Measurements from ENCODE around the gene ZNF132.

Gene ZNF132

DNA sequence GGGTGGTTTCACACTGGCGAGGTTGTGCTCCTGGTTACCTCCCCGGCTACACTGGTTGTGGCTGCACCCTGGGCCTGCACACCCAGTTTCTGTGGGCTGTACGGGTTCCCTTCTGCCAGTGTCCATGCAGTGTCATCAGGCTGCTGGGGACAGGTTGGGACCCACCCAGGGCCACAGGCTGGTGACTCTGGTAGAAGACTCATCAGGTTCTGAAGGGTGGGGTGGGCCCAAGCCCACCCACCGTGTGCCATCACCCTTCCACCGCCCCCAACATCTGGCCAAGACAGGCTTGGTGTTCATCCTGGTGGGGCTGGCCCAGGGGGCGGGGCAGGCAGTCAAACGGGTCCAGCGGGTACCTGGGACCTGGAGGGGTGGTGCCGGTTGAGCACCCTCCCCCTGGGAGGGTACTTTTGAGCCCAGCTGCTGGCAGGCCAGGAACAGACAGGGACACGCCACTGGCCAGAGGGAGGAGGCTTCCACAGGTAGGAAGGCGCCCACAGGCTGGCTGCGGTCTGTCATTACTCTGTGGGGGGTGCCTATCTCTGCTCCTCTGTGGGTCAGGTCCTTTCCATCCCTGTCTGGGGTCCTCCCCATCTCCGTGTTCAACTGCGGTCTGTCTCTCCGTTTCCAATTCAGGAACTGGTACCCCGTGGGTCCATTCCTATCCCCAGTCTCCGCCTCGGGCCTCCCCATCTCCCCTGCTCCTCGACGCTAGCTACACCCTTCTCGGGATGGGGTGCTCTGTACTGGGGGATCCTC, 44.6 kb downstream of the ZNF132 start, which contains the start of gene RNF225:
Gene RNF225, plus strand, starts transcription at position 437 of the 759 bp plus-strand sequence. CDS start 434 bp downstream, outside the sequence.
- ChIA-PET CTCF (interaction anchor here (0.5 to 0.6 kb wide), 2 partner anchors 74 to 185 kb away, joined by 3 read pairs; no protein-coding TSS in a partner anchor), POLR2A (interaction anchor here (1.1 to 2.1 kb wide), 4 partner anchors 13 to 126 kb away, joined by 3 to 7 read pairs (median 4); partner anchors contain the start of genes ZNF497 and ZNF584)
- Histone ChIP-seq H3K4me3 (ENCODE audit: low read depth, low read length) (no peak within 1 kb of the TSS), H3K27ac (ENCODE audit: extremely low read depth, low read depth, low read length) (no peak within 1 kb of the TSS), H3K36me3 (ENCODE audit: control insufficient read depth in 2 of 2, insufficient read depth in 1 of 2, low read length in 2 of 2) (peaks cover 42 to 57% of the 10 kb centered on the region in 2 experiments), H3K9me3 (ENCODE audit: control insufficient read depth, insufficient read depth, low read depth, low read length) (no peaks in the 10 kb centered on the region), H3K4me1 (ENCODE audit: control insufficient read depth, insufficient read depth, low read length) (no peaks in the 10 kb centered on the region)
- TF ChIP-seq ZEB2 (tag by site-specific recombination; IDR thresholded peaks at IDR 0.05) (no peak), ZBTB7A (tag by site-specific recombination; IDR thresholded peaks at IDR 0.05; ENCODE audit: low read depth) (no peak), HOXA7 (CRISPR knock-in tag; IDR thresholded peaks at IDR 0.05; ENCODE audit: borderline replicate concordance) (no peak), BCL11B (tag by site-specific recombination; IDR thresholded peaks at IDR 0.05; ENCODE audit: low read depth) (no peak), ZNF23 (tag by site-specific recombination; IDR thresholded peaks at IDR 0.05; ENCODE audit: borderline replicate concordance) (no peak), ZNF645 (tag by site-specific recombination; IDR thresholded peaks at IDR 0.05) (no peak), ZNF560 (tag by site-specific recombination; IDR thresholded peaks at IDR 0.05; ENCODE audit: borderline replicate concordance) (no peak), ZNF76 (tag by site-specific recombination; IDR thresholded peaks at IDR 0.05; ENCODE audit: borderline replicate concordance, low read depth) (no peak), IKZF3 (tag by site-specific recombination; IDR thresholded peaks at IDR 0.05) (0 out of 2 replicates have a peak, but pooled peaks have one; percentile 45), ZNF580 (tag by site-specific recombination; IDR thresholded peaks at IDR 0.05) (no peak), SETDB1 (IDR thresholded peaks at IDR 0.05; ENCODE audit: insufficient read length, low read length) (no peak), ZNF555 (tag by site-specific recombination; conservative IDR thresholded peaks at IDR 0.05) (no peak), ZNF792 (tag by site-specific recombination; IDR thresholded peaks at IDR 0.05) (no peak), TCF7L2 (IDR thresholded peaks at IDR 0.05; ENCODE audit: borderline replicate concordance, low read depth, low read length) (no peak)
- TF ChIP-seq, protein P1, sequence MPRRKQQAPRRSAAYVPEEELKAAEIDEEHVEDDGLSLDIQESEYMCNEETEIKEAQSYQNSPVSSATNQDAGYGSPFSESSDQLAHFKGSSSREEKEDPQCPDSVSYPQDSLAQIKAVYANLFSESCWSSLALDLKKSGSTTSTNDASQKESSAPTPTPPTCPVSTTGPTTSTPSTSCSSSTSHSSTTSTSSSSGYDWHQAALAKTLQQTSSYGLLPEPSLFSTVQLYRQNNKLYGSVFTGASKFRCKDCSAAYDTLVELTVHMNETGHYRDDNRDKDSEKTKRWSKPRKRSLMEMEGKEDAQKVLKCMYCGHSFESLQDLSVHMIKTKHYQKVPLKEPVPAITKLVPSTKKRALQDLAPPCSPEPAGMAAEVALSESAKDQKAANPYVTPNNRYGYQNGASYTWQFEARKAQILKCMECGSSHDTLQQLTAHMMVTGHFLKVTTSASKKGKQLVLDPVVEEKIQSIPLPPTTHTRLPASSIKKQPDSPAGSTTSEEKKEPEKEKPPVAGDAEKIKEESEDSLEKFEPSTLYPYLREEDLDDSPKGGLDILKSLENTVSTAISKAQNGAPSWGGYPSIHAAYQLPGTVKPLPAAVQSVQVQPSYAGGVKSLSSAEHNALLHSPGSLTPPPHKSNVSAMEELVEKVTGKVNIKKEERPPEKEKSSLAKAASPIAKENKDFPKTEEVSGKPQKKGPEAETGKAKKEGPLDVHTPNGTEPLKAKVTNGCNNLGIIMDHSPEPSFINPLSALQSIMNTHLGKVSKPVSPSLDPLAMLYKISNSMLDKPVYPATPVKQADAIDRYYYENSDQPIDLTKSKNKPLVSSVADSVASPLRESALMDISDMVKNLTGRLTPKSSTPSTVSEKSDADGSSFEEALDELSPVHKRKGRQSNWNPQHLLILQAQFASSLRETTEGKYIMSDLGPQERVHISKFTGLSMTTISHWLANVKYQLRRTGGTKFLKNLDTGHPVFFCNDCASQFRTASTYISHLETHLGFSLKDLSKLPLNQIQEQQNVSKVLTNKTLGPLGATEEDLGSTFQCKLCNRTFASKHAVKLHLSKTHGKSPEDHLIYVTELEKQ (tag by site-specific recombination; IDR thresholded peaks at IDR 0.05; ENCODE audit: borderline replicate concordance) = no peak
- TF ChIP-seq, protein P2, sequence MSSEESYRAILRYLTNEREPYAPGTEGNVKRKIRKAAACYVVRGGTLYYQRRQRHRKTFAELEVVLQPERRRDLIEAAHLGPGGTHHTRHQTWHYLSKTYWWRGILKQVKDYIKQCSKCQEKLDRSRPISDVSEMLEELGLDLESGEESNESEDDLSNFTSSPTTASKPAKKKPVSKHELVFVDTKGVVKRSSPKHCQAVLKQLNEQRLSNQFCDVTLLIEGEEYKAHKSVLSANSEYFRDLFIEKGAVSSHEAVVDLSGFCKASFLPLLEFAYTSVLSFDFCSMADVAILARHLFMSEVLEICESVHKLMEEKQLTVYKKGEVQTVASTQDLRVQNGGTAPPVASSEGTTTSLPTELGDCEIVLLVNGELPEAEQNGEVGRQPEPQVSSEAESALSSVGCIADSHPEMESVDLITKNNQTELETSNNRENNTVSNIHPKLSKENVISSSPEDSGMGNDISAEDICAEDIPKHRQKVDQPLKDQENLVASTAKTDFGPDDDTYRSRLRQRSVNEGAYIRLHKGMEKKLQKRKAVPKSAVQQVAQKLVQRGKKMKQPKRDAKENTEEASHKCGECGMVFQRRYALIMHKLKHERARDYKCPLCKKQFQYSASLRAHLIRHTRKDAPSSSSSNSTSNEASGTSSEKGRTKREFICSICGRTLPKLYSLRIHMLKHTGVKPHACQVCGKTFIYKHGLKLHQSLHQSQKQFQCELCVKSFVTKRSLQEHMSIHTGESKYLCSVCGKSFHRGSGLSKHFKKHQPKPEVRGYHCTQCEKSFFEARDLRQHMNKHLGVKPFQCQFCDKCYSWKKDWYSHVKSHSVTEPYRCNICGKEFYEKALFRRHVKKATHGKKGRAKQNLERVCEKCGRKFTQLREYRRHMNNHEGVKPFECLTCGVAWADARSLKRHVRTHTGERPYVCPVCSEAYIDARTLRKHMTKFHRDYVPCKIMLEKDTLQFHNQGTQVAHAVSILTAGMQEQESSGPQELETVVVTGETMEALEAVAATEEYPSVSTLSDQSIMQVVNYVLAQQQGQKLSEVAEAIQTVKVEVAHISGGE (tag by site-specific recombination; conservative IDR thresholded peaks at IDR 0.05; ENCODE audit: low read depth) = no peak
- TF ChIP-seq, protein P3, sequence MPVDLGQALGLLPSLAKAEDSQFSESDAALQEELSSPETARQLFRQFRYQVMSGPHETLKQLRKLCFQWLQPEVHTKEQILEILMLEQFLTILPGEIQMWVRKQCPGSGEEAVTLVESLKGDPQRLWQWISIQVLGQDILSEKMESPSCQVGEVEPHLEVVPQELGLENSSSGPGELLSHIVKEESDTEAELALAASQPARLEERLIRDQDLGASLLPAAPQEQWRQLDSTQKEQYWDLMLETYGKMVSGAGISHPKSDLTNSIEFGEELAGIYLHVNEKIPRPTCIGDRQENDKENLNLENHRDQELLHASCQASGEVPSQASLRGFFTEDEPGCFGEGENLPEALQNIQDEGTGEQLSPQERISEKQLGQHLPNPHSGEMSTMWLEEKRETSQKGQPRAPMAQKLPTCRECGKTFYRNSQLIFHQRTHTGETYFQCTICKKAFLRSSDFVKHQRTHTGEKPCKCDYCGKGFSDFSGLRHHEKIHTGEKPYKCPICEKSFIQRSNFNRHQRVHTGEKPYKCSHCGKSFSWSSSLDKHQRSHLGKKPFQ (tag by site-specific recombination; IDR thresholded peaks at IDR 0.05) = no peak
- TF ChIP-seq, protein P4, sequence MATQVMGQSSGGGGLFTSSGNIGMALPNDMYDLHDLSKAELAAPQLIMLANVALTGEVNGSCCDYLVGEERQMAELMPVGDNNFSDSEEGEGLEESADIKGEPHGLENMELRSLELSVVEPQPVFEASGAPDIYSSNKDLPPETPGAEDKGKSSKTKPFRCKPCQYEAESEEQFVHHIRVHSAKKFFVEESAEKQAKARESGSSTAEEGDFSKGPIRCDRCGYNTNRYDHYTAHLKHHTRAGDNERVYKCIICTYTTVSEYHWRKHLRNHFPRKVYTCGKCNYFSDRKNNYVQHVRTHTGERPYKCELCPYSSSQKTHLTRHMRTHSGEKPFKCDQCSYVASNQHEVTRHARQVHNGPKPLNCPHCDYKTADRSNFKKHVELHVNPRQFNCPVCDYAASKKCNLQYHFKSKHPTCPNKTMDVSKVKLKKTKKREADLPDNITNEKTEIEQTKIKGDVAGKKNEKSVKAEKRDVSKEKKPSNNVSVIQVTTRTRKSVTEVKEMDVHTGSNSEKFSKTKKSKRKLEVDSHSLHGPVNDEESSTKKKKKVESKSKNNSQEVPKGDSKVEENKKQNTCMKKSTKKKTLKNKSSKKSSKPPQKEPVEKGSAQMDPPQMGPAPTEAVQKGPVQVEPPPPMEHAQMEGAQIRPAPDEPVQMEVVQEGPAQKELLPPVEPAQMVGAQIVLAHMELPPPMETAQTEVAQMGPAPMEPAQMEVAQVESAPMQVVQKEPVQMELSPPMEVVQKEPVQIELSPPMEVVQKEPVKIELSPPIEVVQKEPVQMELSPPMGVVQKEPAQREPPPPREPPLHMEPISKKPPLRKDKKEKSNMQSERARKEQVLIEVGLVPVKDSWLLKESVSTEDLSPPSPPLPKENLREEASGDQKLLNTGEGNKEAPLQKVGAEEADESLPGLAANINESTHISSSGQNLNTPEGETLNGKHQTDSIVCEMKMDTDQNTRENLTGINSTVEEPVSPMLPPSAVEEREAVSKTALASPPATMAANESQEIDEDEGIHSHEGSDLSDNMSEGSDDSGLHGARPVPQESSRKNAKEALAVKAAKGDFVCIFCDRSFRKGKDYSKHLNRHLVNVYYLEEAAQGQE (tag by site-specific recombination; IDR thresholded peaks at IDR 0.05) = no peak
- TF ChIP-seq, protein P5, sequence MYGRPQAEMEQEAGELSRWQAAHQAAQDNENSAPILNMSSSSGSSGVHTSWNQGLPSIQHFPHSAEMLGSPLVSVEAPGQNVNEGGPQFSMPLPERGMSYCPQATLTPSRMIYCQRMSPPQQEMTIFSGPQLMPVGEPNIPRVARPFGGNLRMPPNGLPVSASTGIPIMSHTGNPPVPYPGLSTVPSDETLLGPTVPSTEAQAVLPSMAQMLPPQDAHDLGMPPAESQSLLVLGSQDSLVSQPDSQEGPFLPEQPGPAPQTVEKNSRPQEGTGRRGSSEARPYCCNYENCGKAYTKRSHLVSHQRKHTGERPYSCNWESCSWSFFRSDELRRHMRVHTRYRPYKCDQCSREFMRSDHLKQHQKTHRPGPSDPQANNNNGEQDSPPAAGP (tag by site-specific recombination; IDR thresholded peaks at IDR 0.05) = no peak
- TF ChIP-seq, protein P6, sequence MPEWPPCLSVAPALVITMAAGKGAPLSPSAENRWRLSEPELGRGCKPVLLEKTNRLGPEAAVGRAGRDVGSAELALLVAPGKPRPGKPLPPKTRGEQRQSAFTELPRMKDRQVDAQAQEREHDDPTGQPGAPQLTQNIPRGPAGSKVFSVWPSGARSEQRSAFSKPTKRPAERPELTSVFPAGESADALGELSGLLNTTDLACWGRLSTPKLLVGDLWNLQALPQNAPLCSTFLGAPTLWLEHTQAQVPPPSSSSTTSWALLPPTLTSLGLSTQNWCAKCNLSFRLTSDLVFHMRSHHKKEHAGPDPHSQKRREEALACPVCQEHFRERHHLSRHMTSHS (tag by site-specific recombination; IDR thresholded peaks at IDR 0.05) = no peak
